HT1080 (cell line): ENCODE results near the gene PLEKHA7. TPM values are rescaled to one million over a fixed set of nuclear protein-coding genes. Genes with fewer than 3 reads are reported as not detected.
"Not testable (repeated sequence)": the region's sequence is repeated elsewhere in the genome, so short reads cannot be mapped to it uniquely, and the experiment has no call there.

Experiments used
- DNase-seq: peaks from one replicate; pipeline ENCODE4 v3.0.0-alpha.2; 2015; ENCODE audit warnings: low read depth
- total RNA-seq: library from RNA; depleted of rRNA; stranded (reverse); fragments of >200 nt; shearing (Covaris generic); gene quantifications from 2 replicates; pipeline ENCODE4 v1.2.3, GENCODE V29; 2014

PLEKHA7 gene
- total RNA-seq, 1 experiment from 2014 or later = 0.48 TPM

DNA sequence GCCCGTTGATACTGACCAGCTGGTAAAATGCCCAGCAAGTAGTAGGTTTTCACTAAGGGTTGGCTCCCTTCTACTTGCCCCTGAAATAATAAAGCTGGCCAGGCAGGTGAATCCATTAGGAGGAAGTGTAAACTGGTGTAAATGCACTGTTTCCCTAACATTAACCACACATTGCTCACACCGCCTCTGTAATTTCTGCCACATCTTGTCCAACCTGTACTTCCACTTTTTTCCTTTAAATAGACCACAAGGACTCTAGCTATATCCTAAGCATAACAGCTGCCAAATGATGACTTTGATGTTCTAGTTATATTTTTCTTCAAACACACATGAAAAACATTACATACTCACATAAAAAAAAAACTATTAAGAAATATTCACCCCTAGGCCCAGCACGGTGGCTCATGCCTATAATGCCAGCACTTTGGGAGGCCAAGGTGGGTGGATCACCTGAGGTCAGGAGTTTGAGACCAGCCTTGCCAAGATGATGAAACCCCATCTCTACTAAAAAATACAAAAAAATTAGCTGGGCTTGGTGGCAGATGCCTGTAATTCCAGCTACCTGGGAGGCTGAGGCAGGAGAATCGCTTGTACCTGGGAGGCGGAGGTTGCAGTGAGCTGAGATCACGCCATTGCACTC is 95.6 kb downstream of the PLEKHA7 start:
- not testable (repeated sequence) for DNase-seq

DNA sequence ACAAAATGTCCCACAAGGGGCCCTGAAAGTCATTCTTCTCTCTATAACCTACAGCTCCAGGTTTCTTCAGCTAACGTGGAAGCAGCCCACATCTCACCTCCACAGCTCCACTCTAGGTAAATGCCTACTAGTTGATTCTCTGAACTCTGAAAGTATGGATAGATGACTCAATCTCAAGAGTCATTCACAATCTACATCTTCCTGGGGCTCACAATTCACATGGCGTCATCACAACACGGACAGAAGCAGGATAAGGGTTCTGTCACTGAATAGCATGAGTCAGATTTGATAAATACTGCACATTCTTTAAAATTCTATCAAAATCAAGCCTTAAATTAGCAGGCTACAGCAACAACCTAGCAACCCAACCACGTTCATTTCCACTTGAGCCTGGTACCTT is 96.3 kb downstream of the PLEKHA7 start:
- DNase-seq = peak; percentile 36

DNA sequence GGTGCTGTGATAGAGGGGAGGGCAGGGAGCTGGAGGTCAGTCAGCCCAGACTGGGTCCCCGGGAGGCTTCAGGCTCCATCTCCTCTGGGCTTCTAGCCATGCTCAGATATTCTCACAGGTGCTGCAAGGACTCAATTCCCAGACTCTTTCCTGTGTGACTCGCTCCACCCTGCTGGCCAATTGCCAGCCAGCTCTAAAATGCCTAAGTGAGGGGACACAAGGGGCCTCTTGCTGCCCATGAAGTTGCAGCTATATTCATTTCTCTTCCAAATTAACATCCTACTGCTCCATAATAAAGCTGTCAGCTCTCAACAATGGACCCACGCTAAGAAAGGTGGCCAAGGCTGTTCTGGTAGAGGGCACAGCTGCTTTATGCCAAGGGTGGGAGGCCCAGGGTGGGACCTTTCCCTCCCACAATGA is 101.5 kb downstream of the PLEKHA7 start:
- no peak for DNase-seq

DNA sequence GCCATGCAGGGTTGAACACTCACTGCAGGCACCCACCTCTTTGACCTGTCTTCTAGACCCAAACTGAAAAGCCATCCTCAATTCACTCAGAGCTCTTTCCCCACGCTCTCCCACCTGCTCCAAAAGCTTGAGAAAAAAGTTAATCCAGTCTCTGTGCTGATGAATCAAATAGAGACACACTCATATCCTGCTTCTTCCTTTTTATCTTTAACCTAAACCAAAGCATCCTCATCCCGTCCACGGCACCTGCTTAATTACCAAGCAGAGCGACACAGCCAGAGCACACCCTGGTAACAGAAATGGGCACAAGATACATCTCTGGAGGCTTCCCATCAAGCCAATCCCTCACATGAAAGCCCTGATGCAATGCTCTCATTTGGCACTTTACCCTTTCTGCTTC is 102.6 kb downstream of the PLEKHA7 start:
- no peak for DNase-seq

DNA sequence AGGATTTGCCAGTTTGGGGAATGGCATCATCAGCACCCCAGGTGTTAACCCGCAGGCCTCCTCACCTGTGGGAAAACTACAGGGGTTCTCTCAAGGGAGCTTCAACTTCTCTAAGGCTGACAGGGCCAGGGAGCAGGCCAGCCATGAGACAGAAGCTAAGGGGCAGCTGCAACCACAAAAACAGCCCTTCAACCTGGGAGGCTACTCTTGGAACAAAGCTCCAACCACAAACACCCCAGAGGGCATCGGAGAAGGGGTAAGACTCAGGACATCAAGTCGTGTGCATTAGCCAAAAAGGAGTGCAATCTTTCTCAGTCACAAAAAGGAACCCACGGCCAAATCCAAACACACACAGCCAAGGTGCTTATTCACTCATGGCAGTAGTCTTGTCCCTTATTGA is 103.0 kb downstream of the PLEKHA7 start:
- DNase-seq = no peak

DNA sequence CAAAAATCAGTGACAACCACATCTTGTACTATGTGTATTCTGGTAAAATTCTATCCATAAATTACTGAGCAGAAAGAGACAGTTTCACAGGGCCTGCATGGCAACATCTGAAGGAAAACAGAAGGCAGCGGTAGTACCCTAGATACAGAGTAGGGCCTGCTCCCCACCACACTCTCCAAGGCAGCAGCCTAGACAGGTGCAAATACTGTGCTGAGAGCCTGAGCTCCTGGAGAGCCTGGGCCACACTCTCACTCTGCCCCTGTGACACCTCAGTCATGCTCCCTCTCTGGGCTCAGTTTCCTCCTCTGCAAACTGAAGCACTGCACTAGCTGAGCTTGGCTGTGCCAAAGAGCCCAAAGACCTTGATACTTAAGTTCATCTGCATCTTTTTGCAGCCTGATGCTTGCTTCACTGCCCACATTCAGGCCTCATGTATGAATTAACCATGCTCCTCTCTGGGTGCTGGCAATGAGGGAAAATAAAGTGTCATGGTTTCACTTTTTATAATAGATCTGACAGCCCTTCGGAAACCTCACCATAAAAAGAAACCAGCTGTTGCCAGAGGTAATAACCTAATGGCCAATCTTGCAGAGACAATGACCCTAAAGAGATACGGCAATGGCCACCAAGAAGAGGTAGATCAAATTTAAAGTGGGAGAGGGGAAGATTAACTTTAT is 104.7 kb downstream of the PLEKHA7 start:
- DNase-seq = no peak

DNA sequence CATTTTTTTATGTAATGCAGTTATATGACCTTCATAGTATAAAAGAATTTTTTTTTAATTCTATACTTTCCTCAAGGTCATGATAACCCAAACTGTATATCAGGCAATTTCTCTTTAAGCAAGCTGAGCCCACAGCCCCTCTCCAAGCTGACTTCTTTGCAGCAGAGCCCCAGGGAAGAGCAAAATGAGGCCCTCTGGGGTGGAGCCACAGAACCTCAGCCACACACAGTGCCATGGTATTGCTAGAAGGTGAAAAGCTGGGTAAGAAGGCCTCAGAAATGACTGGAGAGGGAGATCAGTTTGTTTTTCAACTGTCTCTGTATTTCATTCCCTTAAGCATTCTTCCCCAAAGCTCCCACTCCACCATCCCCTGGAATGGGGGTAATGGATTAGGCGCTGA is 108.8 kb downstream of the PLEKHA7 start:
- no peak for DNase-seq

DNA sequence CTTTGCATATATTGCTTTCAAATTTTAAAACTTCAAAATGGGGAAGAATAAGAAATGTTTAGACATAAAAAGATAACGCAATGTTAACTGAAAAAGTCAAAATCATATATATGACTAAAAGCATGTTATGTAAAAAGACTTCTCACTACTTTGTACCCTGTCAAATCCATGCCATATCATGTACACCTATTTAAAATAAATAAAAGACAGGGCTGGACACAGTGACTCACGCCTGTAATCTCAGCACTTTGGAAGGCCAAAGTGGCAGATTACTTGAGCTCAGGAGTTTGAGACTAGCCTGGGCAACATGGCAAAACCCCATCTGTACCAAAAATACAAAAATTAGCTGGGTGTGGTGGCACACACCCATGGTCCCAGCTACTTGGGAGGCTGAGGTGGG is 109.5 kb downstream of the PLEKHA7 start:
- not testable (repeated sequence) for DNase-seq

DNA sequence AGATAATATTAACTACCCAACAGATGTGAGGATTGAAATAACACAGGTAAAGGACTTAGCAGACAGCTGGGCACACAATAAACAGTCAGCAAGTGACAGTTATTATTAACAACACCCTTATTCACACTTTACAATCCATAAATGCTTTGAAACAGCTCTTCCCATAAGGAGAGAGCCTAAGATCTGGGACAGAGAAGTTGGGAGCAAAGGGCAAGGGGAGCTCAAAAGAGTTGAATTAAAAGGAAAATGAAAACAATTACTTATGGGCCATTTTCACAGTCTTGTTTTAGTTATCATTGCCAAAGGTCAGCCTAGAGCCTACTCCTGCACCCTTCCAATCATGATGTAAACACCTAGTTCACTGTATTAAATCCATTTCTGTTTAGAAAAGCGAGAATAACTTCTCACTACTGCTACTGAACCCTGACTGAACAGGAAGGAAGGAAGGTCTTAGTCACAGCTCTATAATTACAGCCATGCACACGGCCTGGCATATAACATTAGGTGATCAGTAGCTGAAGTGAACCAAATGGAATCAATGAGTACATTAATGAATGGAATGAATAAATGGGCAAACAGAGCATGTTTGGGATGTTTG is 111.3 kb downstream of the PLEKHA7 start:
- peak; percentile 31 for DNase-seq

DNA sequence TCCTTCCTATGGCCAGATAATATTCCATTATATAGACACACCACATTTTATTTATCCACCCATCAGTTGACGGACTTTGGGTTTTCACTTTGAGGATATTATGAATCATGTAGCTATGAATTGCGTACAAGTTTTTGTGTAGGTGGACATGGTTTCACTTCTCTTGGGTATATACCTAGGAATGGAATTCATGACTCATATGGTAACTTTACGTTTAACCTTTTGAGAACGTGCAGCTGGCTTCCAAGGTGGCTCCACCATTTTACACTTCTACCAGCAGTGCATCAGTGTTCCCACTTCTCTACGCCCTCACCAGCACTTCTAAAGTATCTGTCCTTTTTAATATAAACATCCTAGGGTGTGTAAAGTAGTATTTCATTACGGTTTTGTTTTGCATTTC is 112.0 kb downstream of the PLEKHA7 start:
- DNase-seq = peak; percentile 13

DNA sequence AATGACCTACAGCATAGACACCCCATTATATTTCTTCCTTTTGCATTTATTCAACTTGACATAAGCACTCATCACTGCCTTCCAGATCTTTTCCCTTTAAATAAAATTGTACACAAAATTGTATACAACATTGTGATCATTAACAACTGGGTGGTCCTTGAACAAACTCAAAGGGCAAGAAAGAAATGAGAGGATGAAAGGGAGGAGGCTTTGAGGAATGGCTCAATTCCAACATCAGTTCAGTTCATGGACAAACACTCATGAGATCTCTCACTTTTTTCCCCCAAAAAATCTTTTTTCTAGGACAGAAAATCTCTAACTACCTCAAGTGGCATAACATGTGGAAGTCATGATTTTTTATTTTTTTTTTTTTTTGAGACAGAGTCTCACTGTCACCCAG is 113.7 kb downstream of the PLEKHA7 start:
- no peak for DNase-seq

DNA sequence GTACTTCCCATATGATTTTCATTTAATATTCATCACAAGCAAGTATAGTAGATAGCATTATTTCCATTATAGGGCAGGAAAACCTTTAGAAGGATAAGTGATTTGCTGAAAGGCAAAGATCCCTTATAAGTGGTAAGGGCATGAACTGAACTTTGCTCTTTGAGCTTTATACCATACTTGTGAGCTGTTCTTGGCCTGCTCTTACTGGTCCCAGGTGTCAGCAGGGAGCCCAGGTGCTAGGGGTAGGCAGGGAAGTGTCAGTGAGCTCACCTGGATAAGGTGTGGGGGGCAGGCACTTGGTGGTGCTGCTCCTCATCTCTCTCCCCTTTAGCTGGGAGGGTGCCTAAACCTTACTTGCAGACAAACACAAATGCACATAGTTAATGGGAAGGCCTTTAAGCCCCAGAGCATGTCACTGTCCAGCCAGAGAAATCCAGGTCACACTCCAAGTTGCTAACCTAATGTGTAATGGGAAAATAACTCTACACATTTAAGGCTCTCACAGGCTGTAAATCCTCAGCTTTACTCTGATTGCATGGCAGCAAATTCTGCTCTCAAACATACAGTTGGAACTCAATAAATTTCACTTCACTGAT is 114.4 kb downstream of the PLEKHA7 start:
- no peak for DNase-seq

DNA sequence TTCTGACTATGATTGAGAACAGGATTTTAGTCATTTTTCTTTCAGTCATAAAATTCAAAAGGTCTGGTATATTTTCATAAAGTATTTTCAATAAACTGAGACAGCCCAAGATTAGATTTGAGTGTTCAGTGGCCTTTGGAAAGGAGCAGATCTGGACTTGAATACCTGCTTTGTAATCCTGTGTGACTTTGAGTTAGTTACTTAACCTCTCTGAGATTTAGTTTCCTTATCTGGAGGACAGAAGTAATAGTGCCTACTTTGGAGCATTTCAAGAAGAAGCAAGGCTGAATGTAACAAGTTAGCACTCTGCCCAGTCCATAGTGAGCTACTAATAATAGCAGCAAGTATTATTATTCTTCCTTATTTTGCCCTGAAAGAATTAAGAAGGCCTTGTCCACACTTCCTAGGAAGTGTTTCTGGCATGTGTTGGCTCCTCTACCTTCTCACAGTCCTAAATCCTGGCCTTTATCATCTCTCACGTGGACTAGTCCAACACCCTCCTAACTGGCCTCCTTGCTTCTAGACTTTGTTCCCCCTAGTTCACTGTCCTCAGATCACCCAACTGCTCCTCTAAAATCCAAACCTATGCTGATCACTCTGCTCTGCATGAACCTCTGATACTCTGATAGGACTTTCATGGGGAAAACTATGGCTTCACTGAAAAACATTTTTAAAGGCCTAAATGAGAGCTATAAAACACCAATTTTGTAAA is 115.8 kb downstream of the PLEKHA7 start:
- no peak for DNase-seq

DNA sequence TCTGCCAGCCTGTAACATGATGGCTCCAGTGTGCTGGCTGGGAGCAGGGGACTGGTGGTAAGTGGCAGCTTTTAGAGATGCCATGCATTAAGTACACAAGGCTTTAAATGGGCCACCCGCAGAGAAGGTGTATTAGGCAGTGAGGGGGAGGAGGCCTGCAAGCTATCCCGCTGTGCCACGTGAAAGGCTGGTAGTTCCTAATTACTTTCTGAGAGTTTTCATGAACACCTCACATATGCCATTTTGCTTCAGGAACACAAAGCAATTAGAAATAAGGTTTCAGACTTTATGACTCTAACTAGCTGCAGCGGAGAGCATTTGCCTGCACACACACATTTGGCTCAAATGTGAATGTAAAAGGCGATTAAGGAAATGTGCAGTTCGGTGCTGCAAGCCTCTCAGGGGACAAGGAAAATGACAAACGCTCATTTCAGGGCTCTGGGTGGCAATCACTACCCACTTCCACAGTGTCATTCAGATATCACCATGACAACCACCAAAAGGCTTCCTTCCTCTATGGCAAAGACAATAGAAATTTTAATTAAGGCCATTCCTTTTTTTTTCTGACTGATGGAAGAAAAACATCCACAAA is 116.6 kb downstream of the PLEKHA7 start:
- DNase-seq = no peak

DNA sequence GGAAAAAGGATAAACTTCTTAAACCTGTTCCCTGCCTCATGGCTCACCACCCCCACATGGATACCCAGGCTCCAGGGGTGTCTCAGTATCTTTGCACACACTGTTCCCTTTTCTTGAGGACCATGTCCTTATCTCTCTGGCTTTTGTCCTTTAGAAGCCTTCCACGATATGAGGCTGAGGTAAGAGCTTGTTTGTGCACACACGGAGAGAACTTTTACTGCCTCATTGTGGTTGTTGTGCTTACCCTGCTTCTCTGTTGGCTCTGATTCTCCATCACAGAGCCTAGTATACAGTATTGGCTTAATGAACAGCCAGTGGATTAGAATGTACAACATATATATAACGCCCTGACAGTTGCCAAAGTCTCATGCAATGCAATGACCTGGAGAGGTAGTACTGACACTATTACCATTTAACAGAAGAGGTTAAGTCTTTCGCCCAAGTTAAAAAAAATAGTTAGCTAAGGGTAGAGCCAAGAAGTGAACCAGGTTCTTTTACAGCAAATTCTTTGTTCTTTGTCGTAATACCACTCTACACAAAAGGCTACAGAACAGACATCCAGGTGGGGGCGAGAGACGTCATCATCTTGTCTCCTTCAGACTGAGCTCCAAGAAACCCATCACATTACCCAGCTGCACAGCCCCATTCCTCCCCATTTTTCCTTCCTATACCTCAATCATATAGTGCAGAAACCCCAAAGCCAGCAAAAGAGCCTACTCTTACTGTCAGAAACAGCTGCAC is 117.3 kb downstream of the PLEKHA7 start:
- no peak for DNase-seq

DNA sequence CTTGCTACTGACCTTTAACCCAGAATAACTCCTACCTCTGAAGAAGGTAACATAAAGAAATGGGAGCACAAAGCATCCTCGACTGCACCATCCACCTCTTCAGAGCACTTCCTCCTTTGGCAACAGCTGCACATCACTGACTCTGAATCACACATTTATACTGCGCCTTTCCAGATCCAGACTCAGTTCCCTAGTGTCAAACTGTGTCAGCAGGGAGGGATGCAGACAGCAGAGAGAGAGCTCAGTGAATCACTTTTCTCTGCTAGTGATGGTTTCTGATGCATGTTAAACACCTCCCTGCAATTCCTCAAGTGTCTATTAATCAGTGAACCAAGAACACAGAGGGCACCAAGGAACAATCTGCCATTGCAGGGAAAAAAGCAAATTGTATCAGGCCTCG is 118.9 kb downstream of the PLEKHA7 start:
- DNase-seq = no peak

DNA sequence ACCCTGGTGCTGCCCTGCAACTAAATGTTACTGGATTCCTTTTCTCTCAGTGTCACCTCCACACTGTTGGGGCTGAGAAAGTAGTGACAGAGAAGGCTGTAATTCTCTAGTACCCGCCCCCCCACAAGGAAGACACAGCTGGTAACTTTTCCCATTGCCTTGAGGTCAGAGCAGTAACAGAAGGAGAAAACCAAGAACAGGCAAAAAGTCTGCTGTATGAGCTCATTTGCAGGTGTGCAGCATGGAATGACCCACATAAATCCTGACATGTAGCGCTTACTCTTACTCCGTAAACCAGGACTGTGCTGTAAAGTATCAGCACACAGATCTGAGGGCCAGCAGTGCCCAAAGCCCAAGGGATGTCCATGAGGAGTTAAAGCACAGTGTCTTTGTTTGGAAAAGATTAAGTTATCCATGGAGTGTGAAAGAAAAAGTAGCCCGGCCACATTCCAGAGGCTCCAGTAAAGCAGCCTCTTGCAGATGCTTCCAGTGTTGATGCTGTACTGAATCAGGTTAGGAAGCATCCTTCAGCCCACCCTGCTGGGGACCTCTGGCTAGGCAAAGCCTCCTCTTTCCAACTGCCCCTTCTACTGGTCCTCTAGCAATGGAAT is 120.7 kb downstream of the PLEKHA7 start:
- DNase-seq = no peak

DNA sequence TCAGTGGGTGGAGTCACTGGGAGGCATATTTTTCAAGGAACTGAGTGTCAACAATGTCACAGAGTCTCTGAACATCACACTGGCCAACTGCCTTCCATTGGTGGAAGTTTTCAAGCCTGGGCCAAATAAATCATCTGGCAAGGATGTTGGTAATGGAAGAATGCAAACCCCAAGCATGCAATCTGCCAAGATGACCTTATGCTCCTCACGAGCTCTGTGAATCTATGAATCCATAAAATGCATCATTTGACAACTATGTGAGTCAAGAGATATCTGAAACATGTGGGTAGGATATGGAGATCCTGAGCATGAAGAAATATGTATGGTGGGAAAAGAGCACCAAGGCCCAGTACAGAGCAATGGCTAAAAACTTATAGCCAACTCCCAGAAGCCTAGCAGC is 122.2 kb downstream of the PLEKHA7 start:
- peak; percentile 7 for DNase-seq

DNA sequence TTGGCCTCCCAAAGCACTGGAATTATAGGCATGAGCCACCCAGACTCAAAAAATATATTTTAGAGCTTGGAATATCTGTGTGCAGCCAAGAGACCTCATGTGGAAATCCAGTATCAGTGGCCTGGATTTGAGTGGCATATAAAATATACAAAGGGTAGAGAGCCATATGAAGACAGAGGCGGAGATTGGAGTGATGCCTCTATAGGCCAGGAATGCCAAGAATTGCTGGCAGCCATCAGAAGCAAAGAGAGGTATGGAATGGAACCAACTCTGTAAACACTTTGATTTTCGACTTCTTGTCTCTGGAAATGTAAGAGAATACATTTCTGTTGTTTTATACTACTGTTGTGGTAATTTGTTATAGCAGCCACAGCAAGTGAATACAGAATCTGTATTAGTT is 123.0 kb downstream of the PLEKHA7 start:
- no peak for DNase-seq

DNA sequence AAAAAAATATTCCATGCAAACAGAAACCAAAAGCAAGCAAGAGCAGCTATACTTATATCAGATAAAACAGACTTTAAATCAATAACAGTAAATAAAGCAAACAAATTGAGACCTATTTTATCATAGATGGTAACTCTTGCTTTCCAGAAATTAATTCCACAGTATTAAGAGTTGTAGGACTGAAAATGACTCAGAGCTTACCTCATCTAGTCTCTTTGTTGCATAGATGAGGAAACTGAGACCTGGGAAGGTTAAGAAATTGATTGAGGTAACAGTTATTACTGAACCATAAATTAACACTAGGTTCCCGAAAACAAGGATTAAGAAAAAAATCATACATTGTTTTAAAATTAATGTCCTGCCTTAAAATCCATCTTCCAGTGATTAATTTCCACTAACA is 123.8 kb downstream of the PLEKHA7 start:
- DNase-seq = no peak
